ENCODE results near the gene AFF2.

AFF2 gene

GRCh38 chrX:148917441-148917840, 417.0 kb downstream of the AFF2 start:
- intact Hi-C loops (cut with DNase I; ENCODE audit: low total_unique reads) = no loop called here
- TF ChIP-seq CTCF (IDR thresholded peaks at IDR 0.05) = no peak
- no peak overlapping the region for H3K27ac ChIP-seq

GRCh38 chrX:148923631-148924030, 423.2 kb downstream of the AFF2 start:
- DNase-seq = no peak
- Histone ChIP-seq H3K36me3 (no peaks in the 10 kb centered on the region), H3K27ac (no peak overlapping the region), H3K9me3 (no peaks in the 10 kb centered on the region), H3K27me3 (no peaks in the 10 kb centered on the region), H3K4me1 (no peaks in the 10 kb centered on the region), H3K4me3 (no peak overlapping the region)
- intact Hi-C loops (cut with DNase I; ENCODE audit: low total_unique reads) = no loop called here
- TF ChIP-seq CTCF (IDR thresholded peaks at IDR 0.05) = no peak

More at GRCh38 chrX:148917441-148917840, 417.0 kb downstream of the AFF2 start:
- Histone ChIP-seq H3K4me3 (no peak overlapping the region), H3K9me3 (no peaks in the 10 kb centered on the region), H3K36me3 (no peaks in the 10 kb centered on the region), H3K4me1 (no peaks in the 10 kb centered on the region), H3K27me3 (no peaks in the 10 kb centered on the region)
- no peak for DNase-seq

- Histone ChIP-seq H3K27ac (no peak overlapping the region), H3K9me3 (no peaks in the 10 kb centered on the region), H3K36me3 (no peaks in the 10 kb centered on the region), H3K27me3 (no peaks in the 10 kb centered on the region), H3K4me1 (no peaks in the 10 kb centered on the region), H3K4me3 (no peak overlapping the region)
- no peak for TF ChIP-seq CTCF (IDR thresholded peaks at IDR 0.05)
- DNase-seq = no peak
- intact Hi-C loops (cut with DNase I; ENCODE audit: low total_unique reads) = no loop called here
Observed at GRCh38 chrX:148926371-148926770, 426.0 kb downstream of the AFF2 start.

GRCh38 chrX:148928811-148929210, 428.4 kb downstream of the AFF2 start:
- TF ChIP-seq CTCF (IDR thresholded peaks at IDR 0.05) = no peak
- no peaks in the 10 kb centered on the region for H3K27me3 ChIP-seq
- H3K4me3 ChIP-seq = no peak overlapping the region
- H3K9me3 ChIP-seq = no peaks in the 10 kb centered on the region
- intact Hi-C loops (cut with DNase I; ENCODE audit: low total_unique reads) = no loop called here
- H3K36me3 ChIP-seq = no peaks in the 10 kb centered on the region
- no peaks in the 10 kb centered on the region for H3K4me1 ChIP-seq
- DNase-seq = no peak
- H3K27ac ChIP-seq = no peak overlapping the region

- Histone ChIP-seq H3K4me3 (no peak overlapping the region), H3K4me1 (no peaks in the 10 kb centered on the region), H3K9me3 (no peaks in the 10 kb centered on the region), H3K27me3 (no peaks in the 10 kb centered on the region), H3K27ac (no peak overlapping the region), H3K36me3 (no peaks in the 10 kb centered on the region)
- no peak for TF ChIP-seq CTCF (IDR thresholded peaks at IDR 0.05)
- intact Hi-C loops (cut with DNase I; ENCODE audit: low total_unique reads) = no loop called here
- DNase-seq = no peak
Observed at GRCh38 chrX:148929686-148930085, 429.3 kb downstream of the AFF2 start.

- Histone ChIP-seq H3K27ac (no peak overlapping the region), H3K4me1 (no peaks in the 10 kb centered on the region), H3K27me3 (no peaks in the 10 kb centered on the region), H3K4me3 (no peak overlapping the region), H3K9me3 (no peaks in the 10 kb centered on the region), H3K36me3 (no peaks in the 10 kb centered on the region)
- intact Hi-C loops (cut with DNase I; ENCODE audit: low total_unique reads) = no loop called here
- no peak for DNase-seq
- TF ChIP-seq CTCF (IDR thresholded peaks at IDR 0.05) = no peak
Observed at GRCh38 chrX:148930206-148930729, 429.9 kb downstream of the AFF2 start.
